Stimulated activated CD8-positive, alpha-beta memory T cell treated with anti-CD3 and anti-CD28 coated beads, Interleukin-15, amount 100 ng/mL, for 1 hour (primary cell): ENCODE data around the gene FOXP4.

ENCODE experiments used
- DNase-seq: peaks from one replicate; pipeline ENCODE4 v3.0.0-alpha.2; 2020; ENCODE audit warnings: low read depth

Gene FOXP4

DNA sequence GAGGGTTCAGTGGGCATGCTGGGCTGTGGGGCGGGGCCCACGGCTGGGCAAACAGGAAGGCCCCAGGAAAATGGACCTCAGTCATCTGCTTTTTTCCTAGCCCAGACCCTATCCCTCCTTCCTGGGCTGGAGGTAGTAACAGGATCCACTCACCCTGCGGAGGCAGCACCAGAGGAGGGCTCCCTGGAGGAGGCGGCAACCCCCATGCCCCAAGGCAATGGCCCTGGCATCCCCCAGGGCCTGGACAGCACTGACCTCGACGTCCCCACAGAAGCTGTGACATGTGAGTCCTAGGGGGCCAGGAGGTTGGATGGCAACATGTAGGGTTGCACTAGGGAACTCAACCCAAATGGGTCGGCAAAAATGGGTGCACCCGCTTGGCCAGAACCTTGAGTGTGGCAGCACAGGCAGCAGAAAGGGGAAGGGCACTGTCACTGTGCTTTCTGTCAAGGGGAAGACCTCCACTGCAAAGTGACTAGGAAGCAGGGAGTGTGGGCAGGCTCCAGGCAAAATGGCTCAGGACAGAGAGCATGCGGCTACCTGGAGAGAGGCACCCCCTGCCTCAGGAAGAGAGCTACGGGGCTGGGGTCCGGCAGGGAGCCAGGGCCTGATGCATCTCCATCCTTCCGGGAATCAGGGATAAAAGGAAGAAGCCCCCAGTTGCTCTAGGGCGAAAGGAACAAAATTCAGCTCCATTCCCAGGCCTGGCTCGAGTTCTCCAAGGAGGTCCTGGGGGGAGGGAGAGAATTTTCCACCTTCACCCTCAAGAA, 100.0 kb downstream of the FOXP4 start:
- no peak for DNase-seq

DNA sequence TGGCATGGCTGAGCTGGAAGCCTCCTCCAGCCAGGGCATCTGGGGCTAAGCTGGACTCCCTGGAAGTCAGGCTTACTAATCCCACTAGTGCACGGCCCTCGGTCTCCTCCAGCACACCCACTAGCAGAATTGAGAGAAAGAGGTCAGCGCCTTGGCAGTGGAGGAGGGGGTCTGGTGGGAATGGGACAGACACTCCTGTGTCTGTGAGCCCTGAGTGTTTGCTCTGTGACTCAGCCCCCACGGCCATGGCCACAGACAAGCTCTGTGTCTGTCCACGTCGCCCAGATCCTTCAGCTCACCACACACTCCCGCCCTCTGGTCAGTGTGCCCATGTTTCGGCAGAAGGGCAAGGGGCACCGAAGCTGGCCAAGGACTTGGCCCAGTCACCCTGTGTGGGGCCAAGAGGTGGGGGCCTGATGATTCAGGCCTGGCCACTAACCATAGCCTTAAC, 100.9 kb downstream of the FOXP4 start:
- DNase-seq = no peak

DNA sequence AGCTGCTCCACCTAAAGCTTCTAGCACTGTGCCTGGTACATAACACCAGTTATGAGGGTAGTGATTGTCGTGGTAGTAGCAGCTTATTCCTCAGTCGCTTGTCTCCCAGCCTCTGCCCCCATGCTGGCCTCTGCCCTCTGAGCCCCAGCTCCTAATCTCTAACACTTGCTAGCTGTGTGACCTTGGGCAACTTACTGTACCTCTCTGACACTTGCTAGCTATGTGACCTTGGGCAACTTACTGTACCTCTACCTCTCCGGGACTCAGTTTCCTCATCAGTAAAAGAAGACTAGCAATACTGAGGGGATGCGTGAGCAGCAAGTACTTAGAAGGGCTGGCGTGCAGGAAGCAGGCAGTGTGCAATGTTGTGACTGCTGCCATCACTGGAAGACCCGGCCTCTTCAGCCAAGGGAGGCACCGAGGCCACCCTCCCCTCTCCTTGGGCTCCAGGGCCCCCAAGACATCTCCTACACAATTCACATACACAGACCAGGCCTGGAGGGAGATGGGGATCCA, 101.9 kb downstream of the FOXP4 start:
- no peak for DNase-seq

- no peak for DNase-seq
Observed at GRCh38 chr6:41648921-41649320, 102.7 kb downstream of the FOXP4 start.

DNA sequence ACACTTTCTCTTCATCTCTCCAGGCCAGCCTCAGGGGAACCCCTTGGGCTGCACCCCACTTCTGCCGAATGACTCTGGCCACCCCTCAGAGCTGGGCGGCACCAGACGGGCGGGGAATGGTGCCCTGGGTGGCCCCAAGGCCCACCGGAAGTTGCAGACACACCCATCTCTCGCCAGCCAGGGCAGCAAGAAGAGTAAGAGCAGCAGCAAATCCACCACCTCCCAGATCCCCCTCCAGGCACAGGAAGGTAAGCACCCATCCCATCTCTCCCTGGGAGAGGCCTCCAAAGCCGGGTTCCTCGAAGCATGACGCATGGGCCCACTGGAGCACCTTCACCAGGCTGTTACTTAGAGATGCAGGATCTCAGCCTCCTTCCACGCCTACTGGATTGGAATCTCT, 103.4 kb downstream of the FOXP4 start:
- DNase-seq = no peak

- DNase-seq = no peak
Observed at GRCh38 chr6:41650120-41650519, 103.9 kb downstream of the FOXP4 start.

DNA sequence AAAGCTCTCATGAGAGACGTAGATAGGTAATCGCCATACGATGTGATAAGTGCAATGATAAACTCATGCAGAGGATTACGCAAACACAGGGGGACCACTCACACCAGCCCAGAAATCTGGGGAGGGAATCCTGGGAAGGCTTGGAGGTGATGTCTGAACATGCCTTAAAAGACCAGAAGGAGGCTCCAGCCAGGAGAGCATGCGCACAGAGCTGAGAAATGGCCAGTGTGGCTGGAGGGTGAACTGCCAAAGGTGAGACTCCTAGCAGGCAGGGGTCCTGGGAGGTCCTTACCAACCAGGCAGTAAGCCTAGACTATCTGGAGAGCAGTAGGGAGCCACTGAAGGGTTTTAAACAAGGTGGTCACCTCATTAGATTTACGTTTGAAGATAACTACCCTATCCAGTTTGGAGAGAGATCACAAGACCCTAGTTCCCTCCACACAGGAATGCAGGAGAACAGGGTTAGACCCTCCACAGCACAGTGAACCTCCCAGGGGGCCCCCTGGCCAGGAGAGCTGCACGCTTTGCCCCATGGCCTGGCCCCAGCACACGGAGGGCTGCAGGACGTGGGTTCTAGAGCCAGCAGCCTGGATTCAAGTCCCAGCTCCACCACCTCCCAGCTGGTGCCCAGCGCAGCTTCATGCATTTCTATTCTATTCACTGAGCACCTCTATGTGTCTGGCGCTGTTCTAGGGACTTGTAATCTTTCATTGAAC, 105.2 kb downstream of the FOXP4 start:
- DNase-seq = no peak
